GM19455 (cell line): ENCODE data around the gene CACNA1C.

Source experiments
- ATAC-seq: cut with Tn5 transposase; IDR thresholded peaks from one replicate; pipeline ENCODE4 v1.9.1; 2021; ENCODE audit not compliant: unreplicated experiment

The CACNA1C gene

DNA sequence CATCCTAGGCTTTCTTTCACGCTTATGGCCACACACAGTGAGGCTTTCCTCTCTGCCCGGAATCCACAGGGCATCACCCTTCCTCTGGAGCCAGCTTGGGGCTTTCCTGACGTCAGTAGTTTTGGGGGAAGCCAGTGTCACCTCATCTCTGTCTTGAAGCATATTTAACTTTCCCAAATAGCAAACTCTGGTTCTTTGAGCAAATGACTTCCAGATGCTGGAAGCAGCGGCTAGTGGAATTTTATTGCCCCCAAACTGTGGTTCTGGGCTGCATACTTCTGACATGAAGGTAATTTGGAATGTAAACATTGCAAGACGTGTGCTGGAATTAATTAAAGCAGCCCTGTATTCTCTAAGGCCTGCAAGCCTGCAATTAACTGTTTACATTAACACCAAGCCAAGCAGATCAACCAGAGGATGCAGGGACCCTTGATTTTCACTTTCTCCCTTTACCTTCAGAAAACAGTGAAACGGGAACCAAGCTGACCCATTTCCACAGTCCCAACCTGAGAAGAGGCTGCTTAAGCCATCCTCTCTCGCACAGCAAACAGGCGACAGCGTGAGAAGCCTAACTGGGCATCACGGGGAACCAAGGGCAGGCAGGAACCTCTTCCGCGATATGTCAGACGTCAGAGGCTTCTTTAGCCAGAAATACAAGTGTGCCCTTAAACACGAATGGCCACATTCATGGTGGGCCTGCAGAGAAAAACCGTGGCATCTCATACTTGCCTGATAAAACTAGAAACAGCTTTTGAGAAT, 258.4 kb downstream of the CACNA1C start:
- ATAC-seq: no peak

DNA sequence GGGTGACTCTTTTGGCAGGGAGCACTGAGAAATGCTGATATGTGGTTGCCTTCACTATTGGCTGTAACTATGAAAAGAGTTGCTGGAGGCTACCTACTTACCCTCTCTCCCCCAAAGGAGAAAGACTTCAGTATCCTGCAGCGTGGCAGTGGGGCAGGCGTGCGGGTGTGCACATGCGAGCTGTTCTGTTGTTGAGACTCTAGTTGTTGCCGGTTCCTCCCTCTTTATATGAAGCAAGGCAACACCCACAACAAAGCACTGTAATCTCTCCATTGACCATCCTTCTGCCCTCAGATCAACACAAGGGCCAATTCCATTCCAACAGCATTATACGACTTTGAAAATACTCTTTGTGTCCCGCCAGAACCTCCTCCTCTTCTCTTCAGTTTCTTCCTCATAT, 259.4 kb downstream of the CACNA1C start:
- ATAC-seq: no peak

DNA sequence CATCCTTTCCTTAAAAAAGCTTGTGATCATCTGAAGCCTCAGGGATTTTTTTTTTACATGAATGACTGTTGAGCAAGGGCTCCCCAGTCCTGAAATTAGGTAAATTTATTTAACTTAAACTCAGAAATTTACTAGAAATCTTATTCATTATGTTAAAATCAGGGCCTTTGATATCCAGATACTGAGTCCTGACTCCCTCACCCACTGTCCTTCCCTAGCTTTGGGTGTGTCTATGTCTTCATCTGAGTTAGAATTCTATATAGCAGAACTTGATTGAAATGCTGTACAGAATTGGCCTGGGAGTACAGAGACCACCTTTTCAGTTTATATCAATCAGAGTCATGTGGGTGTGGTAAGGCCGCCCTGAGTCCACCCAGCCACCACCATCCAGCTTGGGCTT, 260.0 kb downstream of the CACNA1C start:
- ATAC-seq: no peak

DNA sequence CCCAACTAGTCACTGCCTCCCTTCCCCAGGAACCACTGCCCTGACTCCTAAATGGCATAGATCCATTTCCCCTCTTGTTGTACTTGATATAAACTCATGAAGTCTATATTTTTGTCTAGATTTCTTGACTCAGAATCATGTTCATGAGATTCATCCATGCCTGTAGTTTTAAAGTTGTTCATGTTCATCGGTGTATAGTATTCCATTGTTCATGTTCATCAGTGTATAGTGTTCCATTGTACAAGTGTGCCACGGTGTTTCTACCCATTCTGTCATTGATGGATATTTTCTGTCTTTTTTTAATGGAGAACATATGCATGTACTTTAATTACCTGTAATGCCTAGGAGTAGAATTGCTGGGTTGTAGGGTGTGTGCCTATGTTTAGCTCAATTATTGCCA, 261.7 kb downstream of the CACNA1C start:
- no peak for ATAC-seq

DNA sequence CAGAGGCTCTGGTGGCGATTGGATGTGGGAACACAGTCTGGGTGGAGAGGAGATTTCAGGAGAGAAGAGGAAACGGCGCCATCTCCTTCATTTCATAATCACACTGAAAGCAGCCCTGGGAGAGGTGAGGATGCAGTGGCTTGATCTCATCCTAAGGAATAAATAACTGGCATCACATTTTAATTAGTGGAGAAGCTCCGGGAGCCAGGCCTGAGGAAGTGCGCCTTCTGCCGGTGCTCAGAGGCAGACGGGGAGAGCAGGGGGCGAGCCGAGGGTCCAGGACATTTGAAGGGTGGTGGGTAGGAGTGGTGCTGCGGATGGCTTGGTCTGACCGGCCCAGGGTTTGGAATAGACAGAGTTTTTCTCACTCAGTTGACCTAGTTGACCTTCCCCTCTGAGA, 265.0 kb downstream of the CACNA1C start:
- ATAC-seq: no peak

DNA sequence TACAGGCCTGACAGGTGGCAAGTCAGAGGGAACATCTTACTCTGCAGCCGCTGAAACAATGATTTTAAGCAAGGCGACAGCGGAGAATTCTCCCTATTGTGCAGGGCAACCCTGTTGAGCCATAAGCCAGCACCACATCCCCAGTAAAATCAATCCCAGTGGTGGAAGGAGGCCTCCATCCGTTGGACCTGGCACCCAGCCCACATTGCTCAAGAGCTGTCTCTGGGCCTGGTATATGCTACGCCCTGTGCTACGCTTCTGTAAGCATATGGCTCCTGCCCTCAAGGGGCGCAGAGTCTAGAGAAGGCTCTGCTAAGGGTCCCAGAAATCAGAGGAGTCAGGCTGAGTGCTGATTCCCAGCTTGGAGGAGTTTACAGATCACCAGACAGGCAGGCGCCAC, 265.5 kb downstream of the CACNA1C start:
- ATAC-seq: no peak

DNA sequence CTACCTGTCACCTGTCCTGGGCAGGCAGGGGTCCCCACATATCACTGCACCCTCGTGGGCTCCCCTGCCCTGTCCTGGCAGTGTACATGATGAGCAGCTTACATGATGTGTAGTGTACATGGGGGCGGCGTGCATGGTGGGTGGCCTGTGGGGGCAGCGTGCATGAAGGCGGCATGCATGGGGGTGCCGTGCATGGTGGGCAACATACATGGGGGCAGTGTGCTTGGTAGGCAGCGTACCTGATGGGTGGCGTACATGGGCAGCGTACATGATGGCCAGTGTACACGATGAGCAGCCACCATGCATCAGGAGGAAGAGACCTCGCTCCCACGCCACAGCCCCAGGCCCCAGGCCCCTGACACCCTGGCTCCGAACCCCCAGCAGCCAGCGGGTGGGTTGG, 266.3 kb downstream of the CACNA1C start:
- no peak for ATAC-seq

DNA sequence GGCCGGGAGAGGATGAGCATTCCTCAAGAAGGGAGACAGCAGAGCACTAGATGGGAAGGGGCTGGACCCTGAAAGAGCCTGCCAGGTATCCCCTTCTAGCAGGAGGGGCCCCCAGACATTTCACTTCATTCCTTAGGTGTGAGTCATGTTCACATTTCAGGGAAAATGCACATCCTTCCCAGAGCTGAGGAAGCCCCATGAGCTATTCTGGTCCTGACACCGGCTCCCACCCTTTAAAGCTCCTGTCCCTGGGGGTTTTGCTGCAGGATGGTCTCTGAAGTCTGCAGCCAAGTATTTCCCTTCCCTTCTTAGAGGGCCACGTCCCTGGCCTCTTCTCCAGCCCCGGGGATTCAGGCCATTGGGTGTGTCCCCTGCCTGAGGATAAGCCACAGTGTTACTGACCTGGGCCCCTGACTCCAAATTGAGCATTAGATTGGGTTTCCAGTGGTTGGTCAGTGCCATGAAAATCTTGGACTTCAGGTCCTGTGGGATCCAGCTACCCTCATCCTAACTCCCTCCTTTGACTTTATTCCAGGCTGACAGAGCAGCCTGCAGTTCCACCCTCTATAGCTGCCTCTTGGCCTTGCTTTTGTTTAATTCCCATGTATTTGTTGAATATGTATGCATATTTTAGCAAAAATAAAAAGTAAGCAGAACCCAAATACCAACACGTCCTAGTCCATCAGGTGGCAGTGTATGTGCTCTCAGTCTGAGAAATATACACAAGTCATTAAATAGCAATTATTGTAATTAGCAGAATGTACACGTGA, 267.1 kb downstream of the CACNA1C start:
- no peak for ATAC-seq

DNA sequence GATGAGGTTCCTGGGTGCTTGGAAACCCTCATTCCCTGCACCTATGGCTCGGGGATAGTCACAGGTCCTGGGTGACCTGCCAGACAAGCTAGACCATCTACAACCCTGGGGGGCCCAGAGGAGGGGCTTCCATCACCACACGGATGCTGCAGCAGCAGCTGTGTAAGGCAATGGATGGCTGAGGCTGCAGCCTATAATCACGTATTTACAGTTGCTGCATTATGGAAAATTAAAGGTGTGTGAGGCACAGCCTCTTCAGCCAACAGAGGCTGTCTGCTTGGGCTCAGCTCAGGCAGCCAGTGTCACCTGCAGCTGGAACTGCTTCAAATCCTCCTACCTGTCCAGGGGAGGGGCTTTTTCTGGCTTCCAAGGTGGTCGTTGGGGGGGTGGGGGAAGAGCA, 268.1 kb downstream of the CACNA1C start:
- no peak for ATAC-seq

DNA sequence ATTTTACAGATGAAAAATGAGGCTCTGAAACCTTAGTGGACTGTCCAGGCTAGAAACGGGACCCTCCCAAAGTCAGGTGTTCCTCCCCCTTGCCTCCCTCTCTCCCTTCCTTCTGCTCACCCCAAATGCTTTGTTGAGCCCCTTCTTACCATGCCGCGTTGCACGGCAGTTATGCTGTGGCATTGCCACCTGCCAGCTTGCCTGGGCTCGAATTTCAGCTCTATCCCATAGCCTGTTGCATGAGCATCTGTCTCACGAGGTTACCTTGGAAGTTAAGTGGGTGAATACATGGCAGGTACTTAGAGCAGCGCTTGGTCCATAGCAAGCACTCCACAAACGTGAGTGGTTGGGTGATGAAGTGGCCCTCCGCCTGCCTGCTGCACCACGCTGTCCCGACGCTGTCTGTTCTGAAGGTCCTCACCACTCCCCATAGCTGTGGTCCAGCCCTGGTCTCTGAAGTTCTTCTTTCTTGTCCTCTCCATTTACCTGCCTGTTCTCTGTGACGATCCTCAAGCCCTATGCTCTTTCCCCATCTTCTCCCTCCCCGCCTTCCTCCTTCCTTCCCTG, 269.9 kb downstream of the CACNA1C start:
- no peak for ATAC-seq

DNA sequence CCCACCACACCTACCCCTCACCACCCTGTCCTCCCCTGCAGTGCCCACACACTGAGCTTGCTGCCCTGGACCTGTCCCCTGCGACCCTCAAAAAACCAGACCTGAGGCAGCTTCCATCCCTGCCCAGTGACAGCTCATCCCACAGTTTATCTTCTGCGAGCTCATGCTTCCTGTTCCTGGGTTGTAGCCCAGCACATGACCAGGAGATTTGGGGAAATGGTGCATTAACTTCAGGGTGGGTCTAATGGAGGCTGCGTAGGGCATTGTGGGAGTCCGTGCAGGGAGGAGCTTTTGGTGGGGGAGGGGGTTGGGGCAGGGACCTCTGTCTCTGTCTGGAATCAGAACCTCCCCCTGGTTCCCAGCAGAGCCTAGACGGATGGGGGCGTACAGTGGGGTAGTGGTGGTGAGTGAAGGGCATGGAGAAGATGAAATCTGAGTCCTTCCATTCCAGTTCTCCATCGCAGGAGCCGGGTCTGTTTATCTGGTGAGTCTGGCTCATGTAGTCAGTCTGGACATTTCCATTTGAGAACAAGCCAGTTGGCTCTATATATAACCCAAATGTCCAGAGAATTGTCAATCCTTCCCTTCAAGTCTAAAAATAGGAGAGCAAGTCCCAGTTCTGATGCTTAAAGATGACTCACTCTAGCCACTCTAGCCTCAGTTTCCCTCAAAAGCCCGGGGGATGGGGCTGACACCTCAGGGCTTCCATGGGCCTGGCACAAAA, 270.9 kb downstream of the CACNA1C start:
- no peak for ATAC-seq

DNA sequence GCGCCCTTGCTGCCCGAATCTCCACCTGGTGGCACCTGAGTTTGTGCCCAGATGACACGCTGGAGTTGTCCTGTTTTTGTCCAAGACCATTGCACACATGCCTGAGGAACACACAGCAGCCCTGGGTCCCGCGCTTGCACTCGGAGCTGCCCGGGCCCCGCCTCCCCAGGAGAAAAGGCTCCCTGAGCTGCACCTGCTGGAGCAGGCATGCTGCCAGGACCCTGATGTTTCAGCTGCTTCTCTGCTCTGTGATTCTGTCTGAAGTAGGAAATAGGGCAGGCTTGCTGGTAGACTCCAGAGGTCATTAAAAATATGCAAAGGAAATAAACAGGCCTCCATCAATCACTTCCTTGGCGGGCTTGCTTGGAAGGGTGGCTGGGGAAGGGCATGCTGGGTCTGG, 271.6 kb downstream of the CACNA1C start:
- no peak for ATAC-seq

DNA sequence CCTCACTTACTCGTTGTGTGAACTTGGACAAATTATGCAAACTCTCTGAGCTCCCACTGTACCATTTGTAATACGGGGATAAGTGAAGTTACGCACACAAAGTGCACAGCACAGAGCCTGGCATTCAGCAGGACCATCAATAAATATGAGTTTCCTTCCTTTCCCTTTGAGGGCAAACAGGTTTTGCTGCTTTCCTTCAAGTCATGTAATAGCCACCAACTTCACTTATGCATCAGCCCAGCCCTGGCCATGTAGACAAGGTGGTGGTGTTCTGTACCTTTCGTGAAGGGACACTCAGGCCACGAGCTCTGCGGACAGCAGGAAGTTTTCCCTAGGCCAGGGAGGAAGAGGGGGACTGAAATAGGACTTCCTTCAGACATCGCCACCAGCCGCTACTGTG, 272.7 kb downstream of the CACNA1C start:
- ATAC-seq: no peak

DNA sequence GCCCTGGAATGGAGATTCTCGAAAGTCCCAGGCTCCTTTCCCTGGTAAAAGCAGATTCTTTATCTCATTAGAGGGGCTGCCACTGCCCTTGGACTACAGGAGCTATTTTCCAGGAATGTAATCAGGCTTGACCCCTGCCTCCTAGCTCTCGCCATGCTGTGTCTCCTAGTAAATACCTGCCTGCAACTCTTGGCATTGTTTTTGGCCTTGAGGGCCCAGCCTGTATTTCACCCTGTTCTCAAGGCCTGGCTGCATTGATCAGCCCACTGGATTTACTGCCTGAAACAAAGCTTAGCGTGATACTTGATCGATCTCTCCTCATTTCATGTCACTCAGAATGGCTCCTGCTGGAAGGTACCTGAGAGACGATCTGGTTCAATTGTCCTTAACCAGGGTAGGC, 273.7 kb downstream of the CACNA1C start:
- ATAC-seq: no peak

DNA sequence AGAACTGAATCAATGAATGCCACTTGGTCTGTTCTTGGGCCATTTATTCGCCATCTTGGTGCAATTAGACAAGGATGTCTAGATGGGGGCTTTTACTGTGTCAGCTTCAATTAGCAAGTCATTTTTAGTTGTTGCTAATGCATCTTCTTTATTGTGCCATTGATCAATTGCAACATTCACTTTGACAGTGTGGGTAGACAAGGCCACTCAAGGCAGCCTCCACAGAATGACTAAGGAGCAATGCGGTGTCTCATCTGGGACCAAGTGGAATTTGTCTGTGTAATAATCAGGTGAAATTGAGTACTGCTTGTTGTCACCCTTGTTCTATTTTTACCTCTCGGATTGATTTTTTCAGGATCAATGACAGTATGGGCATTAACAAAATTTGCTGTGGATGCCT, 275.9 kb downstream of the CACNA1C start:
- no peak for ATAC-seq

DNA sequence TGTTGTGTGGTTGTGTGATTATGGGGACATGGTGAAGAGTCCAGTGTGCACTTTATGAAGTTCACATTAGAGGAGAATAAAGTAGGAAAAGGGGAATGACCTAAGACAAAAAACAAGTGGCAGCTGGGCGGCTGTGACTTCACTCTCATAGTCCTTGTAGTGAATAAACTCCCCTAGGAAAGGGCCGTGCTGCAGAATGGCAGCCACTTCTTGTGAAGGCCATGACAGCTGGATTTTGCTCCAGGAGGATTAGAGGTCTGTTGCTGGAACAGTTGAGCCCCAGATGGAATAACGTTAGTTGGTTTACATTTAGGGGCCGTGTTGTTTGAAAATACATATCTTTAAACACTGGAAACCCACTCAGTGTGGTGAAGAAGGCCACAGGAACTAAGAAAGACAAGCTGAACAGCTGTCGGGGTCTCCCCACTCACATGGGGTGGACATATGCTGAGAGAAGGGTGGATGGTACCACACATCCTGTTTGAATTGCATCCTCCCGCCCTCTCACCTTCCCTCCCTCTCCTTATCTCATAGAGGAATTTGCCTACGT, 276.9 kb downstream of the CACNA1C start:
- ATAC-seq: no peak

DNA sequence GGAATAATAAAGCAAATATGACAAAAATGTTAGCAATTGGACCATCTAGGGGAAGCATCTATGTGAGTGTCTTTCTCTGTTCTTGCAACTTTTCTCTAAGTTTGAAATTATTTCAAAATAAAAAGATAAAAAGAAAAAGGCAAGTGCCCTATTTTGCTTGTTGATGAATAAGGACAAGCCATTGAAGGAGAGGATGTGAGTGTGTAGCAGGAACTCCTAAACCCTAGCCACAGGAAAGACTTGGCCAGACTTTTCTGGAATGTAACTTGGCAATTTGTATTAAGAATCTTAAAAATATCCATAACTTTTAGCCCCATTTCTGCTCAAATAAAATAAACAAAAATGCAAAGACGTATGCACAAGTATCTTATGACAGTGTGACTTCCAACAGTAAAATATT, 279.4 kb downstream of the CACNA1C start:
- no peak for ATAC-seq

DNA sequence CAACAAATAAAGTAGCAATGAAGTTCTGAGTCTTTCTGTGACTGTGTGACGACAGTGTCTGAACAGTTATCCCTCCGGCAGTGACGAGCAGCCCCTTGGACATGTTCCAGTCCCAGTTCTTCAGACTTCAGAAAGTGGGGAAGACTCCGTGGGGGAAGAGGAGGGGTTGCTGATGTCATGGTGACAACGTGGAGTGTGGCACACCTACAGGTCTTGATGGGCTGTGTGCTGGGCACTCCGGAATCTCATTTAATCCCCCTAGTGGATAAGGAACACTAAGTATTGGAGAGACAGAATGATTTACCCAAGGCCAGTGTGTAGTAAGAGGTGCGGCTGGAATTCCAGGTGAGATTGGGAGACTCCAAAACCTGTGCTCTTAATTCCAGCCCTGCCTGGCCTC, 280.2 kb downstream of the CACNA1C start:
- no peak for ATAC-seq

DNA sequence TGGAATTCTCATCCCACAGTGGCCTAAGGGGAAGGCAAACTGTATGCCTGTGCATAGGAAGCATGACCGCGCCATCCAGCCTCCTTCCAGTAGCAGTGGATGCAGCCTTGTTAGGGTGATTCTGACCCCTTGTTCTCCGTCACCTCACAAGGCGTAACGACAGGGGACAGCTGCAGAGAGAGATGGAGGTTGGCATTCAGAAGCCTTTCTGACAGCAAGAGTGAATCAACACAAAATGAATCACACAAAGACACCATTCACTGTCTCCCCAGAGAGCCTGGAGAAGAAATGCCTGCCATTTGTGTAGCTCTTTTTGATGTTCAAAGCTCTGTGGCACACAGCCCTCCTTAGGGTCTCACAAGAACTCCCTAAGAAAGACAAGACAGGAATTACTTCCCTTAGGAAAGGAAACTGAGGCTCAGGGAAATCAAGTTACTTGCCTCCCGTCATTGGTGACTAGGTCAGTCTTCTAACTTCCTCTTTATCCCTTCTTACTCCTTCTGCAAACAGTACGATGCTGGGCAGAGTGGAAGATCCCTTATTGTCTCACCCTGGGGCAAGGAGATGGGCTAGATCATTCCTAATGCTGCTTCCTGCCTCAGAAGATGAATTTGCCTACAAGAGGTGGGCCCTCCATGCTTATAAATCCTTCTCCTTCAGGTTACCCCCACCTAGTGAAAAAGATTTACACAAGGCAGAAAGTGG, 280.9 kb downstream of the CACNA1C start:
- ATAC-seq: no peak

DNA sequence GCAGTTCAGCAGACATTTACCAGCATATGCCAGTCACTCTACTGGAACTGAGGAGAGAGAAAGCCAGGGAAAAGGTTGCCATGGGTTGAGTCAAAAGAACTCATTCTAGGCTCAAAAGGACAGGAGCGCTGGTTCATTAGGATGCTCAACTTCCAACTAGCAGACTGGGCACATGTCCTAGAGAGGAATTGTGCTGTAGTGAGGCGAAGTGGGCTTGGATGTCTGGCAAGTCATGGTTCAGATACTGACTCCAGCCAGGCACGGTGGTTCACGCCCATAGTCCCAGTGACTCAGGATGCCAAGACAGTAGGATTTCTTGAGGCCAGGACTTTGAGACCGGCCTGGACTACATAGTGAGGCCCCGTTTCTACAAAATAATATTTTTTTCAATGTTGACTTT, 281.5 kb downstream of the CACNA1C start:
- no peak for ATAC-seq

DNA sequence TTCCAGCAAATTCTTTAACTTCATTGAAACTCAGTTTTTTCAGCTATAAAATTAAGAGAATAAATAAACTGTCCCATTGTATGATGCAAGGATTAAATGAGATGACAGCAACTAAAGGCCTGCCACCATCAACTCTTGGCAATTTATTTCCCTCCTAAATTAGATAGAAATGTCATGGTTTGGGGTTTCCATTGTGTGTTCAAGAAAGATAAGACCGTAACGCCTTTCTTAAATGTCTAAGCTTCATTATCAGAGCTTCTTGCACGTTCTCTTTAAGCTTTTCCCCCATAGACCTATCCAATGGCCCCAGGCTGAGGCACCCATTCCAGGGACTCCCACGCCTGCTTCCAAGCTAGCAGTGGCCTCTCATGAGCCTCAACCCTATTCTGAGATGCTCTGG, 281.9 kb downstream of the CACNA1C start:
- no peak for ATAC-seq
